Ovary (tissue), 3 donors: ENCODE results near the gene CCR6.

ENCODE experiments used
- CTCF ChIP-seq, 3 donors: fragments of 450-650 bp in 2 of 3; fragments of 200-600 bp in 1 of 3; IDR thresholded peaks; one replicate each; pipeline versions ENCODE4 v1.5.1 to v1.8.0; 2016 to 2022; ENCODE audit warnings: antibody characterized with exemption in 3 of 3, mild to moderate bottlenecking in 1 of 3
- EP300 ChIP-seq: sonication (generic); formaldehyde crosslinking; IDR thresholded peaks from one replicate; pipeline ENCODE4 v1.6.1; 2017; ENCODE audit warnings: antibody characterized with exemption
- POLR2A ChIP-seq: fragments of 450-650 bp; IDR thresholded peaks from one replicate; pipeline ENCODE4 v1.6.1; 2017; ENCODE audit warnings: antibody characterized with exemption, mild to moderate bottlenecking, moderate library complexity
- donor health status: DM: no; HTN: no; CAD: no.

- no peak for TF ChIP-seq CTCF (IDR thresholded peaks at IDR 0.05)
- TF ChIP-seq POLR2A: no peak
- no peak for TF ChIP-seq EP300
Observed at GRCh38 chr6:167077241-167077932, 45.5 kb upstream of the CCR6 start.
